Right atrium auricular region (tissue), 2 donors: ENCODE results near the gene ZFX. TPM values are rescaled to one million over a fixed set of nuclear protein-coding genes. Genes with fewer than 3 reads are reported as not detected.

Source experiments
- DNase-seq: peaks from one replicate; pipeline ENCODE4 v3.0.0-alpha.2; 2019; ENCODE audit warnings: low spot score
- H3K27ac ChIP-seq, 2 donors: fragments of 200-600 bp; sonication (generic); 1 replicate in 1 of 2; 2 replicates in 1 of 2; pipeline ENCODE4 v1.5.1; 2016 to 2019
- H3K27me3 ChIP-seq, 2 donors: fragments of 200-600 bp; sonication (generic); one replicate each; pipeline versions ENCODE4 v1.5.1 to v1.6.0; 2017 to 2019
- H3K36me3 ChIP-seq: fragments of 200-600 bp; sonication (generic); one replicate; pipeline ENCODE4 v1.5.1; 2016
- H3K4me1 ChIP-seq, 2 donors: fragments of 200-600 bp; sonication (generic); one replicate each; pipeline versions ENCODE4 v1.5.1 to v1.6.0; 2017 to 2019
- H3K4me3 ChIP-seq, 2 donors: fragments of 200-600 bp; sonication (generic); 1 replicate in 1 of 2; 2 replicates in 1 of 2; pipeline ENCODE4 v1.5.1; 2017 to 2019; ENCODE audit warnings: mild to moderate bottlenecking in 1 of 2, moderate library complexity in 1 of 2
- H3K9me3 ChIP-seq, 2 donors: fragments of 200-600 bp; sonication (generic); one replicate each; pipeline ENCODE4 v1.5.1; 2019
- total RNA-seq, 2 donors: library from RNA; depleted of rRNA; stranded (reverse); fragments of >200 nt; gene quantifications; one replicate each; pipeline ENCODE4 v1.1.0, GENCODE V29; 2016
- TF ChIP-seq, protein P1 (sequence below), 2 donors: fragments of 200-600 bp; sonication (generic); IDR thresholded peaks; one replicate each; pipeline ENCODE4 v1.5.1; 2019; ENCODE audit warnings: antibody characterized with exemption in 2 of 2

The ZFX gene
- total RNA-seq, 2 donors from 2014 or later, result 32.6 to 36.6 TPM

DNA sequence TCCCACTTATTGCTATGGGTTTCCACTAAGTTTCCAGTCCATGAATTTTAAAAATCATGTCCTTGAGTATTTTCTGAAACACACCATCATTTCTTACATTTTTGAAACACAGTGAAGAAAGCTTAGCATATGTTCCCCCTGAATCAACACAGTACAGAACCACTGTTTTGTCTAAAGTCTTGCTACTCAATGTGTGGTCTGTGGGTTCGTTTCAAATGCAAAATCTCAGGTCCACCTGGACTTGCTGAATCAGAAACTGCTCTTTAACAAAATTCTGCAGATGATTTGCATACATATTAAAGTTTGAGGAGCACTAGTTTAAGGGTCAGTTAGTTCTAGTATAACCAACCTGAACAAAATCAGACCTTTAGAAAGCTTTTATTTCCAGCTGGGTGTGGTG lies 103.9 kb downstream of the ZFX start:
- DNase-seq, result no peak
- no peaks in the 10 kb centered on the region for H3K9me3 ChIP-seq
- H3K4me3 ChIP-seq, result no peak overlapping the region
- no peak overlapping the region for H3K27ac ChIP-seq
- TF ChIP-seq, protein P1, sequence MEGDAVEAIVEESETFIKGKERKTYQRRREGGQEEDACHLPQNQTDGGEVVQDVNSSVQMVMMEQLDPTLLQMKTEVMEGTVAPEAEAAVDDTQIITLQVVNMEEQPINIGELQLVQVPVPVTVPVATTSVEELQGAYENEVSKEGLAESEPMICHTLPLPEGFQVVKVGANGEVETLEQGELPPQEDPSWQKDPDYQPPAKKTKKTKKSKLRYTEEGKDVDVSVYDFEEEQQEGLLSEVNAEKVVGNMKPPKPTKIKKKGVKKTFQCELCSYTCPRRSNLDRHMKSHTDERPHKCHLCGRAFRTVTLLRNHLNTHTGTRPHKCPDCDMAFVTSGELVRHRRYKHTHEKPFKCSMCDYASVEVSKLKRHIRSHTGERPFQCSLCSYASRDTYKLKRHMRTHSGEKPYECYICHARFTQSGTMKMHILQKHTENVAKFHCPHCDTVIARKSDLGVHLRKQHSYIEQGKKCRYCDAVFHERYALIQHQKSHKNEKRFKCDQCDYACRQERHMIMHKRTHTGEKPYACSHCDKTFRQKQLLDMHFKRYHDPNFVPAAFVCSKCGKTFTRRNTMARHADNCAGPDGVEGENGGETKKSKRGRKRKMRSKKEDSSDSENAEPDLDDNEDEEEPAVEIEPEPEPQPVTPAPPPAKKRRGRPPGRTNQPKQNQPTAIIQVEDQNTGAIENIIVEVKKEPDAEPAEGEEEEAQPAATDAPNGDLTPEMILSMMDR (IDR thresholded peaks at IDR 0.05), result no peak
- no peaks in the 10 kb centered on the region for H3K36me3 ChIP-seq
- H3K27me3 ChIP-seq, result peaks cover 0 to 11% of the 10 kb centered on the region in 2 donors
- no peaks in the 10 kb centered on the region for H3K4me1 ChIP-seq

DNA sequence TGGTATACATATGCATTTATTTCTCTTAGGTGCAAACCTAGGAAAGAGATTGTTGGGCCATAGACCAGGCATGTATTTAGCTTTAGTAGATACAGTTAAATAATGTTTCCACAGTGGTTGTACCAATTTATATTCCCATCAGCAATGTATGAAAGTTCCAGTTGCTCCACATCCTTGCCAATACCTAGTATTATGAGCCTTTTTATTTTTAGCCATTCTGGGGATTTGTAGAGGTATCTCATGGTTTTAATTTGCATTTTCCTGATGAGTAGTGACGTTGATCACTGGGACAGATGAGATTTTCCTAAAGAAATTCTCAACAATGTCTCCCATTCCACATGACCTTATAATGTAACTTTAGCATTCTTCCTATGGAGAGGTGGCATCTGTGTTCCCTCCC lies 107.5 kb downstream of the ZFX start:
- TF ChIP-seq, protein P1 (IDR thresholded peaks at IDR 0.05), result no peak

DNA sequence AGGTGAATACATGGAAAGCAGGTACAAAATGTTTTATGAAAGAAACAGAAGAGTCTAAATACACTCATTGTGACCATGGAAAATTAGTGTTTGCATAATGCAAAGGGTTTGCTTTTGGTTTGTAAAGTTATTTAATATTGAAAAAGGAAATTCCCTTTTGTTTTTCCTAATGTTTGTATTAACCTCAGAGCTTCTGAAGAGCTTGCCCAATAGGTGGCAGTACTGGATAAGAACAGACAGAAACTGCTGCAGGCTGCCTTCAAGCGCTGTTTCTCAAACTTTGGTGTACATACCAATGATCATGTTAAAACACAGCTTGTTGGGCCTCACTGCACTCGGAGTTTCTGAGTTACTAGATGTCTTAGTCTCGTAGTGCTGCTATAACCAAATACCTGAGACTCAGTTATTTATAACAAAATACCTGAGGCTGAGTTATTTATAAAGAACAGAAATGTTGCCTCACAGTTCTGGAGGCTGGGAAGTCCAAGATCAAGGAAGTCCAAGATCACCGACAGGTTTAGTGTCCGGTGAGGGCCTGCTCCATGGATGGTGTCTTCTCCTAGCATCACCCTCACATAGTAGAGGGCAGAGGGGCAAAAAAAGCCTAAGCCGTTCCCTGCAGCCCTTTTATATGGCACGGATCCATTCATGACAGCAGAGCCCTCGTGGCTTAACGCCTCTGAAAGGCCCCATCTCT lies 110.2 kb downstream of the ZFX start:
- H3K27ac ChIP-seq, result no peak overlapping the region
- TF ChIP-seq, protein P1 (IDR thresholded peaks at IDR 0.05), result peak in 1 of 2 donors; percentile 67
- no peaks in the 10 kb centered on the region for H3K4me1 ChIP-seq
- DNase-seq, result no peak
- no peaks in the 10 kb centered on the region for H3K9me3 ChIP-seq
- H3K27me3 ChIP-seq, result no peaks in the 10 kb centered on the region
- H3K4me3 ChIP-seq, result no peak overlapping the region
- H3K36me3 ChIP-seq, result no peaks in the 10 kb centered on the region

More for the DNA sequence above, 107.5 kb downstream of the ZFX start:
- Histone ChIP-seq H3K4me1 (no peaks in the 10 kb centered on the region), H3K36me3 (no peaks in the 10 kb centered on the region), H3K27ac (no peak overlapping the region), H3K4me3 (no peak overlapping the region), H3K27me3 (peaks cover 0 to 6% of the 10 kb centered on the region in 2 donors), H3K9me3 (no peaks in the 10 kb centered on the region)
- no peak for DNase-seq

DNA sequence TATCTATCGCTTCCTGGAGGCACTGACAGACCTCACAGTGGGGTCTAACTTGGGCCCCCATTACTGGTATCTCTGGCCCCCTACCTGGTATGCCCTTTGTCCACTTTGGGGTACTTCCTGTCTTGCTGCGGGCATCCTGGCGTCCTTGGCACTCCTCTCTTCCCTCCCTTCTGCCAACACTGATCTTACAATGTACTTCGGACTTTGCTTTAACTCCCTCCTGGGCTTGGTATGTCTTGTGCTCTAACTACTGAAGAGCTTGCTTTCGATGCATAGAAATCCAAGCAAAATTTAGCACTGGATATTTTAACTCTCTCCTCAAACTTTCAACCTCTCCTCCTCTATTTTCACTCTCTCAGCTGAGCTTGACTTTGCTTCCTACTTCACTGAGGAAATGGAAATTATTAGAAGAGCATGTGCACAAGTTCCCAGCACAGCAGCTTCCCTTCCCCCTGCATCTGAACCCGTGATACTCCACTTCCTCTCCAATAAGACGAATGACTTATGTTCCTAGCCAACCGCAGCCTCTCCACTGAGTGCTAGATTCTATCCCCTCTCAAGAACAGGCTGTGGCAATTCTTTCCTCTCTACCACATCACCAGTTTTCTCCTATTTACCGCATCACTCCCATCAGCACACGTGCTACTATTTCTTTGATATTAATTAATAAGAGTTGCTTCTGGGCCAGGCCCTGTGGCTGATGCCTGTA lies 111.5 kb downstream of the ZFX start:
- Histone ChIP-seq H3K27me3 (no peaks in the 10 kb centered on the region), H3K4me1 (no peaks in the 10 kb centered on the region), H3K9me3 (no peaks in the 10 kb centered on the region), H3K36me3 (no peaks in the 10 kb centered on the region), H3K4me3 (no peak overlapping the region), H3K27ac (no peak overlapping the region)
- peak; percentile 60 for DNase-seq
- TF ChIP-seq, protein P1 (IDR thresholded peaks at IDR 0.05), result no peak

DNA sequence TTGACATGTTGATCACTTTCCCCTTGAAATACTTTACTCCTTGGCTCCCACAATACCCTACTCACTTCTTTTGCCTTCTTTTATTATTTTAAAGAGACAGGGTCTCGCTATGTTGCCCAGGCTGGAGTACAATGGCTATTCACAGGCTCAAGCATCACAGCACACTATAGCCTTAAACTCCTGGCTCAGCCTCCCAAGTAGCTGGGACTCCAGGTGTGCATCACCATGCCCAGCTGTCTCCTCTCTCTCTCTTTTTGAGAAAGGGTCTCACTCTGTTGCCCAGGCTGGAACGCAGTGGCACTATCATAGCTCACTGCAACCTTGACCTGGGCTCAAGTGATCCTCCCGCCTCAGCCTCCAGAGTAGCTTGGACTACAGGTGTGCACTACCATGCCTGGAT lies 112.8 kb downstream of the ZFX start:
- no peaks in the 10 kb centered on the region for H3K36me3 ChIP-seq
- no peak overlapping the region for H3K27ac ChIP-seq
- TF ChIP-seq, protein P1 (IDR thresholded peaks at IDR 0.05), result no peak
- H3K4me3 ChIP-seq, result no peak overlapping the region
- DNase-seq, result no peak
- H3K27me3 ChIP-seq, result no peaks in the 10 kb centered on the region
- no peaks in the 10 kb centered on the region for H3K9me3 ChIP-seq
- H3K4me1 ChIP-seq, result no peaks in the 10 kb centered on the region
